GM23338 (cell line): Measurements from ENCODE around the gene GPR25. TPM values are rescaled to one million over a fixed set of nuclear protein-coding genes. Genes with fewer than 3 reads are reported as not detected.
A peak's percentile ranks its signal among the peaks of the same experiment; 100 is the strongest.

ENCODE experiments used
- ATAC-seq: fragments of 200-7000 bp; cut with Tn5 transposase; 3 replicates; pipeline ENCODE4 v1.9.1; 2020
- DNase-seq: peaks from one replicate; pipeline ENCODE4 v3.0.0-alpha.2; 2015; ENCODE audit warnings: low spot score
- H2AFZ ChIP-seq: fragments of 200-600 bp; sonication (generic); 2 replicates; pipeline ENCODE4 v1.8.0; 2016; ENCODE audit warnings: antibody characterized with exemption, mild to moderate bottlenecking, moderate library complexity
- H3F3A ChIP-seq: fragments of 200-600 bp; sonication (generic); replicated peaks from 2 replicates; pipeline ENCODE4 v1.8.0; 2017; ENCODE audit warnings: antibody characterized with exemption, mixed run types, low read depth
- H3K27ac ChIP-seq: fragments of 200-600 bp; sonication (generic); 2 replicates; pipeline ENCODE4 v1.6.1; 2016; ENCODE audit warnings: low read depth
- H3K27me3 ChIP-seq: fragments of 200-600 bp; sonication (generic); 2 replicates; pipeline ENCODE4 v1.8.0; 2016; ENCODE audit warnings: mild to moderate bottlenecking, mixed run types, moderate library complexity; ENCODE audit not compliant: insufficient read depth
- H3K36me3 ChIP-seq: fragments of 200-600 bp; sonication (generic); 2 replicates; pipeline ENCODE4 v1.8.0; 2016; ENCODE audit warnings: mild to moderate bottlenecking; ENCODE audit not compliant: insufficient read depth
- H3K4me1 ChIP-seq: fragments of 200-600 bp; sonication (generic); 2 replicates; pipeline ENCODE4 v1.8.0; 2016; ENCODE audit warnings: mild to moderate bottlenecking, moderate library complexity; ENCODE audit not compliant: insufficient read depth
- H3K4me2 ChIP-seq: fragments of 200-600 bp; sonication (generic); 2 replicates; pipeline ENCODE4 v1.7.1; 2017; ENCODE audit warnings: mixed run types
- H3K4me3 ChIP-seq: fragments of 200-600 bp; sonication (generic); 2 replicates; pipeline ENCODE4 v1.6.1; 2016; ENCODE audit warnings: mixed run types
- H3K79me2 ChIP-seq: fragments of 200-600 bp; sonication (generic); replicated peaks from 2 replicates; pipeline ENCODE4 v1.8.0; 2017; ENCODE audit warnings: mild to moderate bottlenecking; ENCODE audit not compliant: insufficient read depth
- H3K9me2 ChIP-seq: fragments of 200-600 bp; sonication (generic); 2 replicates; pipeline ENCODE4 v1.8.0; 2017; ENCODE audit not compliant: insufficient read depth
- H4K20me1 ChIP-seq: fragments of 200-600 bp; sonication (generic); replicated peaks from 2 replicates; pipeline ENCODE4 v1.8.0; 2017; ENCODE audit warnings: mild to moderate bottlenecking; ENCODE audit not compliant: insufficient read depth
- H3K27ac Mint-ChIP-seq: 2 replicates; pipeline ENCODE4 v1.8.0; 2020; ENCODE audit warnings: inconsistent platforms, mild to moderate bottlenecking, moderate library complexity, mixed read lengths
- H3K27me3 Mint-ChIP-seq: 3 replicates; pipeline ENCODE4 v1.8.0; 2022; ENCODE audit warnings: low read depth, mild to moderate bottlenecking, moderate library complexity, mixed read lengths, inconsistent platforms; ENCODE audit not compliant: insufficient read depth, poor library complexity
- H3K36me3 Mint-ChIP-seq: 3 replicates; pipeline ENCODE4 v1.8.0; 2021; ENCODE audit warnings: low read depth, mild to moderate bottlenecking, inconsistent platforms, moderate library complexity, mixed read lengths
- H3K4me1 Mint-ChIP-seq: 3 replicates; pipeline ENCODE4 v1.8.0; 2020; ENCODE audit warnings: mild to moderate bottlenecking, inconsistent platforms, mixed read lengths
- H3K4me3 Mint-ChIP-seq: 3 replicates; pipeline ENCODE4 v1.8.0; 2021; ENCODE audit warnings: moderate library complexity, mild to moderate bottlenecking, inconsistent platforms, mixed read lengths
- H3K9me3 Mint-ChIP-seq: 3 replicates; pipeline ENCODE4 v1.8.0; 2020; ENCODE audit warnings: moderate library complexity, mild to moderate bottlenecking, inconsistent platforms, mixed read lengths
- CREB1 ChIP-seq: fragments of 250-450 bp; sonication (Bioruptor Pico); IDR thresholded peaks from 2 replicates; pipeline ENCODE4 v1.5.0; 2020; ENCODE audit warnings: low read depth, mild to moderate bottlenecking, moderate library complexity
- EZH2 ChIP-seq: fragments of 200-600 bp; sonication (generic); IDR thresholded peaks from one replicate; pipeline ENCODE4 v1.8.0; 2017; ENCODE audit warnings: antibody characterized with exemption, mild to moderate bottlenecking, low read depth; ENCODE audit not compliant: unreplicated experiment
- EZH2phosphoT487 ChIP-seq: fragments of 200-600 bp; sonication (generic); IDR thresholded peaks from one replicate; pipeline ENCODE4 v1.8.1; 2018; ENCODE audit warnings: antibody characterized with exemption; ENCODE audit not compliant: unreplicated experiment
- JUNB ChIP-seq: IDR thresholded peaks from one replicate; pipeline ENCODE4 v1.6.1; 2016; ENCODE audit warnings: antibody characterized with exemption; ENCODE audit not compliant: unreplicated experiment
- NANOG ChIP-seq: IDR thresholded peaks from 2 replicates; pipeline ENCODE4 v1.6.1; 2016; ENCODE audit warnings: antibody characterized with exemption, borderline replicate concordance
- POLR2AphosphoS5 ChIP-seq: IDR thresholded peaks from 2 replicates; pipeline ENCODE4 v1.6.1; 2016; ENCODE audit warnings: antibody characterized with exemption, low read depth
- STAT1 ChIP-seq: IDR thresholded peaks from one replicate; pipeline ENCODE4 v1.6.1; 2016; ENCODE audit warnings: antibody characterized with exemption; ENCODE audit not compliant: unreplicated experiment
- ZNF114 ChIP-seq: fragments of 250-450 bp; sonication (Bioruptor Pico); IDR thresholded peaks from 2 replicates; pipeline ENCODE4 v1.5.0; 2020; ENCODE audit warnings: mild to moderate bottlenecking, moderate library complexity
- ZNF331 ChIP-seq: fragments of 250-450 bp; sonication (Bioruptor Pico); IDR thresholded peaks from 2 replicates; pipeline ENCODE4 v1.5.0; 2020; ENCODE audit warnings: low read depth, mild to moderate bottlenecking, moderate library complexity
- polyA plus RNA-seq: library from polyadenylated mRNA; unstranded; fragments of >200 nt; fragmentation: Nextera tagmentation; extraction: Ambion mirVana; gene quantifications from 2 replicates; pipeline ENCODE4 v1.2.1, GENCODE V29; 2016
- total RNA-seq: library from RNA; depleted of rRNA; stranded (reverse); fragments of >200 nt; shearing (Covaris generic); gene quantifications from 2 replicates; pipeline ENCODE4 v1.2.3, GENCODE V29; 2014
- TF ChIP-seq, protein P1 (sequence below): fragments of 250-450 bp; sonication (Bioruptor Pico); IDR thresholded peaks from 2 replicates; pipeline ENCODE4 v1.5.0; 2020; ENCODE audit warnings: mild to moderate bottlenecking, moderate library complexity
- TF ChIP-seq, protein P2 (sequence below): IDR thresholded peaks from 2 replicates; pipeline ENCODE4 v1.6.1; 2016; ENCODE audit warnings: antibody characterized with exemption
- TF ChIP-seq, protein P3 (sequence below), 2 experiments: fragments of 200-600 bp in 1 of 2; sonication (generic) in 1 of 2; conservative IDR thresholded peaks; 2 replicates each; pipeline versions ENCODE4 v1.5.1 to v1.6.1; 2016 to 2017; ENCODE audit warnings: antibody characterized with exemption in 2 of 2, low read depth in 2 of 2, mild to moderate bottlenecking in 2 of 2, moderate library complexity in 1 of 2
- TF ChIP-seq, protein P4 (sequence below): IDR thresholded peaks from one replicate; pipeline ENCODE4 v1.6.1; 2018; ENCODE audit warnings: antibody characterized with exemption; ENCODE audit not compliant: unreplicated experiment

The GPR25 gene
- total and polyA plus RNA-seq, 2 experiments from 2014 or later = not detected

DNA sequence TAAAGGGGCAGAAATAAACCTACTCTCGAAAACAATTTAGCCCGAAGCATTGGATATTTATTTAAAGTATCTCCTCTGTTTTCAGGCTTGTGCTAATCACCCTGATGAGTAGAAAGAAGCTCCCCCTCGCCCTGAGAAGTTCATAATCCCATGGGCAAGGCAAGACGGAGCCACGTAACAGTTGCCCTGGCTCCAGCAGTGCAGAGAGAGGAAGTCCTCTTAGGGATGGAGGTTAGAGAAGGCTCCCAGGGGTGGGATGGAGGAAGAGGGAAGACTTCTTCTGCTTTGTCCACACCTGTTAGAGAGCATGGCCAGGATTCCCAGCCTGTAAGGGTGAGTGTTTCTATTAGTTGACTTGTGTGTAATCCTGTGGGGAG, 3.4 kb upstream of the GPR25 start:
- H3F3A ChIP-seq = 0 out of 2 replicates have a peak, but pooled peaks cover 2% of the 10 kb centered on the region
- H3K4me3 ChIP-seq = no peak overlapping the region
- no peak overlapping the region for H3K27ac ChIP-seq
- ATAC-seq = no peak
- peaks cover 5% of the 10 kb centered on the region; the same call in 1 of the 2 replicates for H3K4me1 ChIP-seq
- TF ChIP-seq EZH2 = no peak
- TF ChIP-seq, protein P1, sequence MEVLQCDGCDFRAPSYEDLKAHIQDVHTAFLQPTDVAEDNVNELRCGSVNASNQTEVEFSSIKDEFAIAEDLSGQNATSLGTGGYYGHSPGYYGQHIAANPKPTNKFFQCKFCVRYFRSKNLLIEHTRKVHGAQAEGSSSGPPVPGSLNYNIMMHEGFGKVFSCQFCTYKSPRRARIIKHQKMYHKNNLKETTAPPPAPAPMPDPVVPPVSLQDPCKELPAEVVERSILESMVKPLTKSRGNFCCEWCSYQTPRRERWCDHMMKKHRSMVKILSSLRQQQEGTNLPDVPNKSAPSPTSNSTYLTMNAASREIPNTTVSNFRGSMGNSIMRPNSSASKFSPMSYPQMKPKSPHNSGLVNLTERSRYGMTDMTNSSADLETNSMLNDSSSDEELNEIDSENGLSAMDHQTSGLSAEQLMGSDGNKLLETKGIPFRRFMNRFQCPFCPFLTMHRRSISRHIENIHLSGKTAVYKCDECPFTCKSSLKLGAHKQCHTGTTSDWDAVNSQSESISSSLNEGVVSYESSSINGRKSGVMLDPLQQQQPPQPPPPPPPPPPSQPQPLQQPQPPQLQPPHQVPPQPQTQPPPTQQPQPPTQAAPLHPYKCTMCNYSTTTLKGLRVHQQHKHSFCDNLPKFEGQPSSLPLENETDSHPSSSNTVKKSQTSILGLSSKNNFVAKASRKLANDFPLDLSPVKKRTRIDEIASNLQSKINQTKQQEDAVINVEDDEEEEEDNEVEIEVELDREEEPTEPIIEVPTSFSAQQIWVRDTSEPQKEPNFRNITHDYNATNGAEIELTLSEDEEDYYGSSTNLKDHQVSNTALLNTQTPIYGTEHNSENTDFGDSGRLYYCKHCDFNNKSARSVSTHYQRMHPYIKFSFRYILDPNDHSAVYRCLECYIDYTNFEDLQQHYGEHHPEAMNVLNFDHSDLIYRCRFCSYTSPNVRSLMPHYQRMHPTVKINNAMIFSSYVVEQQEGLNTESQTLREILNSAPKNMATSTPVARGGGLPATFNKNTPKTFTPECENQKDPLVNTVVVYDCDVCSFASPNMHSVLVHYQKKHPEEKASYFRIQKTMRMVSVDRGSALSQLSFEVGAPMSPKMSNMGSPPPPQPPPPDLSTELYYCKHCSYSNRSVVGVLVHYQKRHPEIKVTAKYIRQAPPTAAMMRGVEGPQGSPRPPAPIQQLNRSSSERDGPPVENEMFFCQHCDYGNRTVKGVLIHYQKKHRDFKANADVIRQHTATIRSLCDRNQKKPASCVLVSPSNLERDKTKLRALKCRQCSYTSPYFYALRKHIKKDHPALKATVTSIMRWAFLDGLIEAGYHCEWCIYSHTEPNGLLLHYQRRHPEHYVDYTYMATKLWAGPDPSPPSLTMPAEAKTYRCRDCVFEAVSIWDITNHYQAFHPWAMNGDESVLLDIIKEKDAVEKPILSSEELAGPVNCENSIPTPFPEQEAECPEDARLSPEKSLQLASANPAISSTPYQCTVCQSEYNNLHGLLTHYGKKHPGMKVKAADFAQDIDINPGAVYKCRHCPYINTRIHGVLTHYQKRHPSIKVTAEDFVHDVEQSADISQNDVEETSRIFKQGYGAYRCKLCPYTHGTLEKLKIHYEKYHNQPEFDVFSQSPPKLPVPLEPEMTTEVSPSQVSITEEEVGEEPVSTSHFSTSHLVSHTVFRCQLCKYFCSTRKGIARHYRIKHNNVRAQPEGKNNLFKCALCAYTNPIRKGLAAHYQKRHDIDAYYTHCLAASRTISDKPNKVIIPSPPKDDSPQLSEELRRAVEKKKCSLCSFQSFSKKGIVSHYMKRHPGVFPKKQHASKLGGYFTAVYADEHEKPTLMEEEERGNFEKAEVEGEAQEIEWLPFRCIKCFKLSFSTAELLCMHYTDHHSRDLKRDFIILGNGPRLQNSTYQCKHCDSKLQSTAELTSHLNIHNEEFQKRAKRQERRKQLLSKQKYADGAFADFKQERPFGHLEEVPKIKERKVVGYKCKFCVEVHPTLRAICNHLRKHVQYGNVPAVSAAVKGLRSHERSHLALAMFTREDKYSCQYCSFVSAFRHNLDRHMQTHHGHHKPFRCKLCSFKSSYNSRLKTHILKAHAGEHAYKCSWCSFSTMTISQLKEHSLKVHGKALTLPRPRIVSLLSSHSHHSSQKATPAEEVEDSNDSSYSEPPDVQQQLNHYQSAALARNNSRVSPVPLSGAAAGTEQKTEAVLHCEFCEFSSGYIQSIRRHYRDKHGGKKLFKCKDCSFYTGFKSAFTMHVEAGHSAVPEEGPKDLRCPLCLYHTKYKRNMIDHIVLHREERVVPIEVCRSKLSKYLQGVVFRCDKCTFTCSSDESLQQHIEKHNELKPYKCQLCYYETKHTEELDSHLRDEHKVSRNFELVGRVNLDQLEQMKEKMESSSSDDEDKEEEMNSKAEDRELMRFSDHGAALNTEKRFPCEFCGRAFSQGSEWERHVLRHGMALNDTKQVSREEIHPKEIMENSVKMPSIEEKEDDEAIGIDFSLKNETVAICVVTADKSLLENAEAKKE (CRISPR knock-in tag) = no peak
- TF ChIP-seq, protein P2, sequence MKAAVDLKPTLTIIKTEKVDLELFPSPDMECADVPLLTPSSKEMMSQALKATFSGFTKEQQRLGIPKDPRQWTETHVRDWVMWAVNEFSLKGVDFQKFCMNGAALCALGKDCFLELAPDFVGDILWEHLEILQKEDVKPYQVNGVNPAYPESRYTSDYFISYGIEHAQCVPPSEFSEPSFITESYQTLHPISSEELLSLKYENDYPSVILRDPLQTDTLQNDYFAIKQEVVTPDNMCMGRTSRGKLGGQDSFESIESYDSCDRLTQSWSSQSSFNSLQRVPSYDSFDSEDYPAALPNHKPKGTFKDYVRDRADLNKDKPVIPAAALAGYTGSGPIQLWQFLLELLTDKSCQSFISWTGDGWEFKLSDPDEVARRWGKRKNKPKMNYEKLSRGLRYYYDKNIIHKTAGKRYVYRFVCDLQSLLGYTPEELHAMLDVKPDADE = no peak
- no peak for TF ChIP-seq CREB1 (CRISPR knock-in tag)
- TF ChIP-seq STAT1 = no peak
- no peak for TF ChIP-seq ZNF114
- no peak for TF ChIP-seq JUNB
- TF ChIP-seq NANOG = no peak
- no peak for TF ChIP-seq POLR2AphosphoS5
- TF ChIP-seq, protein P3, sequence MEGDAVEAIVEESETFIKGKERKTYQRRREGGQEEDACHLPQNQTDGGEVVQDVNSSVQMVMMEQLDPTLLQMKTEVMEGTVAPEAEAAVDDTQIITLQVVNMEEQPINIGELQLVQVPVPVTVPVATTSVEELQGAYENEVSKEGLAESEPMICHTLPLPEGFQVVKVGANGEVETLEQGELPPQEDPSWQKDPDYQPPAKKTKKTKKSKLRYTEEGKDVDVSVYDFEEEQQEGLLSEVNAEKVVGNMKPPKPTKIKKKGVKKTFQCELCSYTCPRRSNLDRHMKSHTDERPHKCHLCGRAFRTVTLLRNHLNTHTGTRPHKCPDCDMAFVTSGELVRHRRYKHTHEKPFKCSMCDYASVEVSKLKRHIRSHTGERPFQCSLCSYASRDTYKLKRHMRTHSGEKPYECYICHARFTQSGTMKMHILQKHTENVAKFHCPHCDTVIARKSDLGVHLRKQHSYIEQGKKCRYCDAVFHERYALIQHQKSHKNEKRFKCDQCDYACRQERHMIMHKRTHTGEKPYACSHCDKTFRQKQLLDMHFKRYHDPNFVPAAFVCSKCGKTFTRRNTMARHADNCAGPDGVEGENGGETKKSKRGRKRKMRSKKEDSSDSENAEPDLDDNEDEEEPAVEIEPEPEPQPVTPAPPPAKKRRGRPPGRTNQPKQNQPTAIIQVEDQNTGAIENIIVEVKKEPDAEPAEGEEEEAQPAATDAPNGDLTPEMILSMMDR (conservative IDR thresholded peaks at IDR 0.05; ENCODE audit: low read depth in 2 of 2) = no peak
- TF ChIP-seq EZH2phosphoT487 = no peak
- TF ChIP-seq, protein P4, sequence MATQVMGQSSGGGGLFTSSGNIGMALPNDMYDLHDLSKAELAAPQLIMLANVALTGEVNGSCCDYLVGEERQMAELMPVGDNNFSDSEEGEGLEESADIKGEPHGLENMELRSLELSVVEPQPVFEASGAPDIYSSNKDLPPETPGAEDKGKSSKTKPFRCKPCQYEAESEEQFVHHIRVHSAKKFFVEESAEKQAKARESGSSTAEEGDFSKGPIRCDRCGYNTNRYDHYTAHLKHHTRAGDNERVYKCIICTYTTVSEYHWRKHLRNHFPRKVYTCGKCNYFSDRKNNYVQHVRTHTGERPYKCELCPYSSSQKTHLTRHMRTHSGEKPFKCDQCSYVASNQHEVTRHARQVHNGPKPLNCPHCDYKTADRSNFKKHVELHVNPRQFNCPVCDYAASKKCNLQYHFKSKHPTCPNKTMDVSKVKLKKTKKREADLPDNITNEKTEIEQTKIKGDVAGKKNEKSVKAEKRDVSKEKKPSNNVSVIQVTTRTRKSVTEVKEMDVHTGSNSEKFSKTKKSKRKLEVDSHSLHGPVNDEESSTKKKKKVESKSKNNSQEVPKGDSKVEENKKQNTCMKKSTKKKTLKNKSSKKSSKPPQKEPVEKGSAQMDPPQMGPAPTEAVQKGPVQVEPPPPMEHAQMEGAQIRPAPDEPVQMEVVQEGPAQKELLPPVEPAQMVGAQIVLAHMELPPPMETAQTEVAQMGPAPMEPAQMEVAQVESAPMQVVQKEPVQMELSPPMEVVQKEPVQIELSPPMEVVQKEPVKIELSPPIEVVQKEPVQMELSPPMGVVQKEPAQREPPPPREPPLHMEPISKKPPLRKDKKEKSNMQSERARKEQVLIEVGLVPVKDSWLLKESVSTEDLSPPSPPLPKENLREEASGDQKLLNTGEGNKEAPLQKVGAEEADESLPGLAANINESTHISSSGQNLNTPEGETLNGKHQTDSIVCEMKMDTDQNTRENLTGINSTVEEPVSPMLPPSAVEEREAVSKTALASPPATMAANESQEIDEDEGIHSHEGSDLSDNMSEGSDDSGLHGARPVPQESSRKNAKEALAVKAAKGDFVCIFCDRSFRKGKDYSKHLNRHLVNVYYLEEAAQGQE = no peak
- TF ChIP-seq ZNF331 = no peak
- peaks cover 13% of the 10 kb centered on the region for H3K4me1 Mint-ChIP-seq
- H3K9me2 ChIP-seq = no peaks in the 10 kb centered on the region
- peaks cover 5% of the 10 kb centered on the region; the same call in 1 of the 2 replicates for H3K27me3 ChIP-seq
- H3K79me2 ChIP-seq = no peaks in the 10 kb centered on the region
- no peak overlapping the region for H3K4me3 Mint-ChIP-seq
- H3K27me3 Mint-ChIP-seq = peaks cover 11% of the 10 kb centered on the region
- H4K20me1 ChIP-seq = no peaks in the 10 kb centered on the region
- DNase-seq = no peak
- no peaks in the 10 kb centered on the region for H3K36me3 ChIP-seq
- H3K4me2 ChIP-seq = no peak overlapping the region
- H3K9me3 Mint-ChIP-seq = no peaks in the 10 kb centered on the region
- H3K36me3 Mint-ChIP-seq = no peaks in the 10 kb centered on the region; the same call in 2 of the 3 replicates
- peak overlapping the region; percentile 28; the same call in 1 of the 2 replicates for H2AFZ ChIP-seq
- H3K27ac Mint-ChIP-seq = 0 out of 2 replicates have a peak overlapping the region, but pooled peaks have one; percentile 33
